AG04450 (cell line): ENCODE measurements around the gene FSTL4. TPM values are rescaled to one million over a fixed set of nuclear protein-coding genes. Genes with fewer than 3 reads are reported as not detected.
"Not testable (repeated sequence)": the region's sequence is repeated elsewhere in the genome, so short reads cannot be mapped to it uniquely, and the experiment has no call there.

Experiments used
- CTCF ChIA-PET: fragments of 300-600, 350-600 bp; formaldehyde crosslinking; extraction: SDS; loops from one replicate; lab custom pipeline; 2022; ENCODE audit warnings: antibody characterized with exemption, inconsistent platforms; lab: Charles Lee
- POLR2A ChIA-PET: fragments of 350-600 bp; formaldehyde crosslinking; extraction: SDS; loops from one replicate; lab custom pipeline; 2021; ENCODE audit warnings: antibody characterized with exemption, inconsistent platforms; lab: Yijun Ruan, JAX
- DNase-seq: peaks from one replicate; pipeline ENCODE4 v3.0.0-alpha.2; 2011; ENCODE audit warnings: low read depth, low spot score
- H3K27ac ChIP-seq: one replicate; pipeline ENCODE4 v1.5.1; 2012; ENCODE audit warnings: low read depth, low read length, control low read depth
- H3K27me3 ChIP-seq: one replicate; pipeline ENCODE4 v1.6.0; 2012; ENCODE audit warnings: low read length; ENCODE audit not compliant: control insufficient read depth, insufficient read depth
- H3K4me3 ChIP-seq: 2 replicates; pipeline ENCODE4 v1.5.1; 2011; ENCODE audit warnings: mild to moderate bottlenecking, low read depth, low read length, control low read depth
- H3K9me3 ChIP-seq: 2 replicates; pipeline ENCODE4 v1.5.1; 2012; ENCODE audit warnings: low read length; ENCODE audit not compliant: control insufficient read depth, insufficient read depth
- polyA plus RNA-seq: library from polyadenylated mRNA; depleted of rRNA; stranded (reverse); fragments of >200 nt; gene quantifications from 2 replicates; pipeline ENCODE4 v1.2.3, GENCODE V29; 2011
- TF ChIP-seq, protein P1 (sequence below): IDR thresholded peaks from 2 replicates; pipeline ENCODE4 v1.5.1; 2011; ENCODE audit warnings: low read depth, low read length, control low read depth, inconsistent platforms

FSTL4 gene
- polyA plus RNA-seq, 1 experiment: 0.11 TPM

DNA sequence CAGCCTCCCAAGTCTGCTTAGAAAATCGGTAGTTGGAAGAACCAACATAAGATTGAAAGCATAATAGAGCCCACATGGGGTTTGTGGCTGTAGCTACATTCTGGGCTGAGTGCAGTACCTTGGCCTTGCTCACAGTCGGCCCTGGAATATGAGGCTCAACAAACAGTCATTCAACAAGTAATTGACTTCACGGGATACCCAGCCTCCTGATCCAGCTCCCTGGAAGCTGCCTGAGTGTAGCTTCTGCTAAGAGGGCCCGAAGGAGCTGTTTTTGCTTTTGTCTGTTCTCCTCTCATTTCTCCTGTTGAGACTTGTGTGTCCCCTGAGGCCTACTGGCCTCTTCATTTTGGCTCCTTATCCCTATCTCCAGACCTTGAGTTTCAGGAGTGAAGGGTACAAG, 389.8 kb downstream of the FSTL4 start:
- TF ChIP-seq, protein P1, sequence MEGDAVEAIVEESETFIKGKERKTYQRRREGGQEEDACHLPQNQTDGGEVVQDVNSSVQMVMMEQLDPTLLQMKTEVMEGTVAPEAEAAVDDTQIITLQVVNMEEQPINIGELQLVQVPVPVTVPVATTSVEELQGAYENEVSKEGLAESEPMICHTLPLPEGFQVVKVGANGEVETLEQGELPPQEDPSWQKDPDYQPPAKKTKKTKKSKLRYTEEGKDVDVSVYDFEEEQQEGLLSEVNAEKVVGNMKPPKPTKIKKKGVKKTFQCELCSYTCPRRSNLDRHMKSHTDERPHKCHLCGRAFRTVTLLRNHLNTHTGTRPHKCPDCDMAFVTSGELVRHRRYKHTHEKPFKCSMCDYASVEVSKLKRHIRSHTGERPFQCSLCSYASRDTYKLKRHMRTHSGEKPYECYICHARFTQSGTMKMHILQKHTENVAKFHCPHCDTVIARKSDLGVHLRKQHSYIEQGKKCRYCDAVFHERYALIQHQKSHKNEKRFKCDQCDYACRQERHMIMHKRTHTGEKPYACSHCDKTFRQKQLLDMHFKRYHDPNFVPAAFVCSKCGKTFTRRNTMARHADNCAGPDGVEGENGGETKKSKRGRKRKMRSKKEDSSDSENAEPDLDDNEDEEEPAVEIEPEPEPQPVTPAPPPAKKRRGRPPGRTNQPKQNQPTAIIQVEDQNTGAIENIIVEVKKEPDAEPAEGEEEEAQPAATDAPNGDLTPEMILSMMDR: no peak
- Histone ChIP-seq H3K9me3 (no peaks in the 10 kb centered on the region; the same call in 1 of the 2 replicates), H3K27me3 (peaks cover 8% of the 10 kb centered on the region), H3K4me3 (no peak overlapping the region), H3K27ac (no peak overlapping the region)
- DNase-seq: no peak
- ChIA-PET CTCF (interaction anchor here (1.2 kb wide), 1 partner anchor 25 kb away, joined by 3 read pairs; no protein-coding TSS in a partner anchor), POLR2A (no interaction called here)

- Histone ChIP-seq H3K9me3 (no peaks in the 10 kb centered on the region; the same call in 1 of the 2 replicates), H3K27ac (no peak overlapping the region), H3K4me3 (no peak overlapping the region), H3K27me3 (peaks cover 10% of the 10 kb centered on the region)
- POLR2A ChIA-PET: no interaction called here
- DNase-seq: no peak
- TF ChIP-seq, protein P1: no peak
- CTCF ChIA-PET: interaction anchor here (1.3 kb wide), 1 partner anchor 26 kb away, joined by 4 read pairs; no protein-coding TSS in a partner anchor
These were observed 390.3 kb downstream of the FSTL4 start for GRCh38 chr5:133222040-133222439.

DNA sequence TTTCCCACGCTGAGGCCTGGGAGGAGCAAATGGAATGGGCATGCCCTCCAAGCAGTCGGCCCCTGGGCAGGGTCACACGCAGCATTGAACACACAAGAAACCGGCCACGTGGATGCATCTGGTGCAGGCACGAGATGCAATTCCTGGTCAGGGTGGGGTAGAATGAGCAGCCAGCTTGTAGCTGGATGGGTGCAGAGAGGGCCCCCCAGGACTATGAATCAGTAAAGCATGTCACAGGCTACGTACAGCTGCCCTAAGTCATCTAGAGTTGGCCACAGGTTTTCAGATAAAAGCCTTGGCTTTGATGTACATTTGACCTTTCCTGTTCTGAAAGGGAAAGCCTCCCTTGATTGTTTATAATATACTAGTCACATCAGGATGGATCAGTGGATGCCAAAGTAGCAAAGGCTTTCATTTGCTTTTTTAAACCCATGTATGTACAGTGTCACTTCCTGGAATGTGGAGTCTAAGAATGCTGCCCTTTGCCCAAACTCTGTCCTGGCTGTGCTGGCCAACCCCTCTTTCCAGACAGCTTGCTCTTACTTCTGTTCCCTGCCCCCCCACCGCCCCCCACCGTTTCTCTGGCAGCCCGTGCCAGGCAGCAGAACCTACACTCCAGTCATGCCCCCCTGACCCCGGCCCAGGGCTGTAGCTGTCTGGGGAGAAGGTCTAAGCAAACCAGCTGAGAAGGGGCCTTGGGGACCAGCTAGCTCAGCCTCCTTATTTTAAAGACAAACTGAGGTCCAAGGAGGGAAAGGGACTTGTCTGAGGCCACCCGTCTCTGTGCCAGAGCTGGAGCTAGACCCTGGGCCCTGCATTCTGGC, 391.3 kb downstream of the FSTL4 start:
- no peak overlapping the region for H3K4me3 ChIP-seq
- POLR2A ChIA-PET: interaction anchor here (1.2 kb wide), 2 partner anchors 15 to 19 kb away, joined by 3 read pairs; no protein-coding TSS in a partner anchor
- TF ChIP-seq, protein P1: no peak
- peak overlapping the region; percentile 31 for H3K27ac ChIP-seq
- CTCF ChIA-PET: interaction anchor here (0.5 to 1.3 kb wide), 3 partner anchors 14 to 983 kb away, joined by 3 to 6 read pairs (median 4); no protein-coding TSS in a partner anchor
- no peak for DNase-seq
- peaks cover 10% of the 10 kb centered on the region for H3K27me3 ChIP-seq
- H3K9me3 ChIP-seq: no peaks in the 10 kb centered on the region; the same call in 1 of the 2 replicates

DNA sequence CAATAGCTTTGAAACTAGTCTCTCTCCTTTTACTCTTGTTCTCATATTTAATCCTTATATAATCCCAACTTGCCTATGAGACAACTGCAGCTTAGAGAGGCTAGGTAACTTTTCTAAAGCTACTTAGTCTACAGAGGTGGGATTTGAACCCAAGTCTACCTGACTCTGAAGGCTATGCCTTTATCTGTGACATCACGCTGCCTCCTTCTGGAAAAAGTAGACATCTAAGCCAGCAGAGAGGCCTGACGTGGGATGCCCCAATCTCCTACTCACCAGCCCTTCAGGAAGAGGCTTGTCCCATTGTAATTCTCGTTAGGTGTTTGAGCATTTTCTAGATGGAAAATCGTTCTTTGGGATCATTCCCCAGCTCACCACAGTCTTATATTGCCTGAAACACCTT, 393.0 kb downstream of the FSTL4 start:
- Histone ChIP-seq H3K27me3 (peaks cover 13% of the 10 kb centered on the region), H3K9me3 (no peaks in the 10 kb centered on the region; the same call in 1 of the 2 replicates), H3K27ac (no peak overlapping the region), H3K4me3 (no peak overlapping the region)
- CTCF ChIA-PET: no interaction called here
- POLR2A ChIA-PET: interaction anchor here (1.2 kb wide), 1 partner anchor 14 kb away, joined by 3 read pairs; no protein-coding TSS in a partner anchor
- TF ChIP-seq, protein P1: no peak
- no peak for DNase-seq

DNA sequence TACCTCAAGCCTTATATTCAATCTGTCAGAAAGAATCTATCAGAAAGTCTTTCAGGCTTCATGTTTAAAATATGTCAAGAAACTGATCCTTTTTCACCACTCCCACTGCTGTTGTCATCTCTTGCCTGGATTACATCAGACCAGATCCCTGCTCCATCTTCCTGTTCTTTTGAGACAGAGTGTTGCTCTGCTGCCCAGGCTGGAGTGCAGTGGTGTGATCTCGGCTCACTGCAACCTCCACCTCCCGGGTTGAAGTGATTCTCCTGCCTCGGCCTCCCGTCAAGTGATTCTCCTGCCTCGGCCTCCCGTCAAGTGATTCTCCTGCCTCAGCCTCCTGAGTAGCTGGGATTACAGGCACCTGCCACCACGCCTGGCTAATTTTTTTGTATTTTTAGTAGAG, 396.2 kb downstream of the FSTL4 start:
- CTCF ChIA-PET, H3K9me3 ChIP-seq, H3K4me3 ChIP-seq, DNase-seq, POLR2A ChIA-PET, H3K27ac ChIP-seq: not testable (repeated sequence)
- peaks cover 11% of the 10 kb centered on the region for H3K27me3 ChIP-seq
